Measurements from ENCODE around the gene PAK5. TPM values are rescaled to one million over a fixed set of nuclear protein-coding genes. Genes with fewer than 3 reads are reported as not detected.

Gene PAK5
- total and polyA plus RNA-seq, 2 experiments from 2014 or later: not detected

- H2AFZ ChIP-seq: no peak overlapping the region
- peaks cover 4% of the 10 kb centered on the region for H3K9me3 ChIP-seq (ENCODE audit: low read depth)
- no peak for TF ChIP-seq EZH2 (IDR thresholded peaks at IDR 0.05; ENCODE audit: insufficient read depth, poor library complexity, severe bottlenecking)
- TF ChIP-seq EZH2phosphoT487 (IDR thresholded peaks at IDR 0.05; ENCODE audit: insufficient read depth, low read depth): no peak
- no peaks in the 10 kb centered on the region for H3K9me2 ChIP-seq (ENCODE audit: insufficient read depth)
- no peaks in the 10 kb centered on the region for H3K4me1 ChIP-seq (ENCODE audit: insufficient read depth)
- H3K4me2 ChIP-seq (ENCODE audit: unreplicated experiment): no peak overlapping the region
- H3F3A ChIP-seq (ENCODE audit: insufficient read depth): no peaks in the 10 kb centered on the region
- DNase-seq: no peak
- no peaks in the 10 kb centered on the region for H4K20me1 ChIP-seq (ENCODE audit: insufficient read depth)
- in situ Hi-C loops (cut with MboI): no loop called here
- H3K4me3 ChIP-seq: no peak overlapping the region
- WGBS, 2 experiments (ENCODE audit: low coverage in 1 of 2, low lambda C conversion rate in 2 of 2, missing lambda C conversion rate in 2 of 2): 0 to 8% methylated on average over 1 of the region's 1 CpG
- no peaks in the 10 kb centered on the region for H3K27me3 ChIP-seq (replicated peaks; ENCODE audit: insufficient read depth)
- no peak overlapping the region for H3K9ac ChIP-seq
- H3K36me3 ChIP-seq (ENCODE audit: low read depth): no peaks in the 10 kb centered on the region
- no peak overlapping the region for H3K27ac ChIP-seq
- H3K79me2 ChIP-seq (ENCODE audit: insufficient read depth): no peaks in the 10 kb centered on the region
These were observed 80.1 kb downstream of the PAK5 start for GRCh38 chr20:9758752-9759151.

GRCh38 chr20:9756660-9757059 lies 82.2 kb downstream of the PAK5 start:
- Histone ChIP-seq H3K9me3 (ENCODE audit: low read depth) (peaks cover 2% of the 10 kb centered on the region), H3K27me3 (replicated peaks; ENCODE audit: insufficient read depth) (no peaks in the 10 kb centered on the region), H3K4me2 (ENCODE audit: unreplicated experiment) (no peak overlapping the region), H3F3A (ENCODE audit: insufficient read depth) (no peaks in the 10 kb centered on the region), H3K9ac (no peak overlapping the region), H3K36me3 (ENCODE audit: low read depth) (no peaks in the 10 kb centered on the region), H3K79me2 (ENCODE audit: insufficient read depth) (no peaks in the 10 kb centered on the region), H3K4me1 (ENCODE audit: insufficient read depth) (no peaks in the 10 kb centered on the region), H3K4me3 (no peak overlapping the region), H2AFZ (no peak overlapping the region), H4K20me1 (ENCODE audit: insufficient read depth) (no peaks in the 10 kb centered on the region), H3K9me2 (ENCODE audit: insufficient read depth) (no peaks in the 10 kb centered on the region), H3K27ac (no peak overlapping the region)
- TF ChIP-seq EZH2phosphoT487 (IDR thresholded peaks at IDR 0.05; ENCODE audit: insufficient read depth, low read depth): no peak
- no peak for TF ChIP-seq EZH2 (IDR thresholded peaks at IDR 0.05; ENCODE audit: insufficient read depth, poor library complexity, severe bottlenecking)
- in situ Hi-C loops (cut with MboI): no loop called here
- DNase-seq: no peak
- 13 to 15% methylated on average over 3 of the region's 3 CpGs for WGBS, 2 experiments (ENCODE audit: low coverage in 1 of 2, low lambda C conversion rate in 2 of 2, missing lambda C conversion rate in 2 of 2)

- TF ChIP-seq EZH2phosphoT487 (IDR thresholded peaks at IDR 0.05; ENCODE audit: insufficient read depth, low read depth): no peak
- no peak for TF ChIP-seq EZH2 (IDR thresholded peaks at IDR 0.05; ENCODE audit: insufficient read depth, poor library complexity, severe bottlenecking)
- Histone ChIP-seq H3K27ac (no peak overlapping the region), H3K4me1 (ENCODE audit: insufficient read depth) (no peaks in the 10 kb centered on the region), H3K79me2 (ENCODE audit: insufficient read depth) (no peaks in the 10 kb centered on the region), H3K9me3 (ENCODE audit: low read depth) (no peaks in the 10 kb centered on the region), H3K27me3 (replicated peaks; ENCODE audit: insufficient read depth) (no peaks in the 10 kb centered on the region), H3K4me2 (ENCODE audit: unreplicated experiment) (no peak overlapping the region), H3K4me3 (no peak overlapping the region), H3F3A (ENCODE audit: insufficient read depth) (no peaks in the 10 kb centered on the region), H3K9me2 (ENCODE audit: insufficient read depth) (no peaks in the 10 kb centered on the region), H3K36me3 (ENCODE audit: low read depth) (no peaks in the 10 kb centered on the region), H2AFZ (no peak overlapping the region), H4K20me1 (ENCODE audit: insufficient read depth) (no peaks in the 10 kb centered on the region), H3K9ac (no peak overlapping the region)
- in situ Hi-C loops (cut with MboI): no loop called here
- DNase-seq: no peak
- WGBS, 2 experiments (ENCODE audit: low coverage in 1 of 2, low lambda C conversion rate in 2 of 2, missing lambda C conversion rate in 2 of 2): 0 to 7% methylated on average over 1 of the region's 1 CpG
These were observed 83.6 kb downstream of the PAK5 start for GRCh38 chr20:9755301-9755700.

GRCh38 chr20:9744551-9744950 lies 94.3 kb downstream of the PAK5 start:
- no peak overlapping the region for H3K4me3 ChIP-seq
- H3K9me3 ChIP-seq (ENCODE audit: low read depth): no peaks in the 10 kb centered on the region
- H3K27me3 ChIP-seq (replicated peaks; ENCODE audit: insufficient read depth): no peaks in the 10 kb centered on the region
- H3K79me2 ChIP-seq (ENCODE audit: insufficient read depth): no peaks in the 10 kb centered on the region
- no peak overlapping the region for H2AFZ ChIP-seq
- H3K4me1 ChIP-seq (ENCODE audit: insufficient read depth): no peaks in the 10 kb centered on the region
- H3K9me2 ChIP-seq (ENCODE audit: insufficient read depth): no peaks in the 10 kb centered on the region
- H3F3A ChIP-seq (ENCODE audit: insufficient read depth): no peaks in the 10 kb centered on the region
- no peak overlapping the region for H3K4me2 ChIP-seq (ENCODE audit: unreplicated experiment)
- H3K36me3 ChIP-seq (ENCODE audit: low read depth): no peaks in the 10 kb centered on the region
- H3K9ac ChIP-seq: no peak overlapping the region
- H4K20me1 ChIP-seq (ENCODE audit: insufficient read depth): no peaks in the 10 kb centered on the region
- no peak for DNase-seq
- TF ChIP-seq EZH2phosphoT487 (IDR thresholded peaks at IDR 0.05; ENCODE audit: insufficient read depth, low read depth): no peak
- no peak overlapping the region for H3K27ac ChIP-seq
- in situ Hi-C loops (cut with MboI): no loop called here

GRCh38 chr20:9743871-9744270 lies 95.0 kb downstream of the PAK5 start:
- no peak overlapping the region for H3K27ac ChIP-seq

More at GRCh38 chr20:9743871-9744270, 95.0 kb downstream of the PAK5 start:
- Histone ChIP-seq H3F3A (ENCODE audit: insufficient read depth) (no peaks in the 10 kb centered on the region), H3K4me1 (ENCODE audit: insufficient read depth) (no peaks in the 10 kb centered on the region), H3K36me3 (ENCODE audit: low read depth) (no peaks in the 10 kb centered on the region), H3K9me3 (ENCODE audit: low read depth) (no peaks in the 10 kb centered on the region), H3K27me3 (replicated peaks; ENCODE audit: insufficient read depth) (no peaks in the 10 kb centered on the region), H2AFZ (no peak overlapping the region), H3K9ac (no peak overlapping the region), H3K79me2 (ENCODE audit: insufficient read depth) (no peaks in the 10 kb centered on the region), H3K4me3 (no peak overlapping the region), H3K9me2 (ENCODE audit: insufficient read depth) (no peaks in the 10 kb centered on the region), H3K4me2 (ENCODE audit: unreplicated experiment) (no peak overlapping the region), H4K20me1 (ENCODE audit: insufficient read depth) (no peaks in the 10 kb centered on the region)
- no peak for DNase-seq
- TF ChIP-seq EZH2 (IDR thresholded peaks at IDR 0.05; ENCODE audit: insufficient read depth, poor library complexity, severe bottlenecking) (no peak), EZH2phosphoT487 (IDR thresholded peaks at IDR 0.05; ENCODE audit: insufficient read depth, low read depth) (no peak)
- in situ Hi-C loops (cut with MboI): no loop called here

Measured in GM23248 (cell line).